ENCODE results near the gene YWHAH.

YWHAH gene

GRCh38 chr22:31923747-31924146 is 20.6 kb upstream of the YWHAH start:
- DNase-seq, result no peak

- no peak for DNase-seq
Measured at GRCh38 chr22:31925056-31925455, 19.3 kb upstream of the YWHAH start.

GRCh38 chr22:31926024-31926423 is 18.3 kb upstream of the YWHAH start:
- DNase-seq, result no peak

GRCh38 chr22:31926969-31927368 is 17.4 kb upstream of the YWHAH start:
- no peak for DNase-seq

GRCh38 chr22:31927562-31927961 is 16.8 kb upstream of the YWHAH start:
- DNase-seq, result no peak

GRCh38 chr22:31929167-31929930 is 15.0 kb upstream of the YWHAH start:
- DNase-seq, result no peak

GRCh38 chr22:31932863-31933262 is 11.5 kb upstream of the YWHAH start:
- no peak for DNase-seq

GRCh38 chr22:31933406-31933805 is 10.9 kb upstream of the YWHAH start:
- no peak for DNase-seq

GRCh38 chr22:31933816-31934482 is 10.4 kb upstream of the YWHAH start:
- DNase-seq, result no peak

- no peak for DNase-seq
Measured at GRCh38 chr22:31935961-31936635, 8.2 kb upstream of the YWHAH start.

- DNase-seq, result no peak
Measured at GRCh38 chr22:31937341-31937740, 7.0 kb upstream of the YWHAH start.

- no peak for DNase-seq
Measured at GRCh38 chr22:31938296-31938695, 6.0 kb upstream of the YWHAH start.

- no peak for DNase-seq
Measured at GRCh38 chr22:31940506-31940905, 3.8 kb upstream of the YWHAH start.

GRCh38 chr22:31942091-31942490 is 2.2 kb upstream of the YWHAH start:
- no peak for DNase-seq

GRCh38 chr22:31943206-31943977 is 943 bp upstream of the YWHAH start:
- DNase-seq, result no peak

- no peak for DNase-seq
Measured at GRCh38 chr22:31944700-31945442, 536 bp downstream of the YWHAH start.

- peak; percentile 1 for DNase-seq
Measured at GRCh38 chr22:31945443-31945855, 1.1 kb downstream of the YWHAH start.

- no peak for DNase-seq
Measured at GRCh38 chr22:31945971-31946680, 1.8 kb downstream of the YWHAH start.

GRCh38 chr22:31947296-31947695 is 3.0 kb downstream of the YWHAH start:
- peak; percentile 2 for DNase-seq

- DNase-seq, result no peak
Measured at GRCh38 chr22:31948002-31948401, 3.7 kb downstream of the YWHAH start.

GRCh38 chr22:31950226-31950625 is 5.9 kb downstream of the YWHAH start:
- no peak for DNase-seq

Measured in NCI-H748 treated with DMSO at 0.1 percent for 48 hours (cell line).